Retinal pigment epithelial cell (primary cell): ENCODE measurements around the gene COQ4.

Experiments used
- DNase-seq: peaks from one replicate; pipeline ENCODE4 v3.0.0-alpha.2; 2010; ENCODE audit warnings: low read depth
- H3K4me3 ChIP-seq: 2 replicates; pipeline ENCODE4 v1.5.1; 2011; ENCODE audit warnings: mild to moderate bottlenecking, low read length, control low read depth, moderate library complexity
- CTCF ChIP-seq: conservative IDR thresholded peaks from 2 replicates; pipeline ENCODE4 v1.5.1; 2011; ENCODE audit warnings: low read depth, low read length, control low read depth, inconsistent platforms

Gene COQ4

GRCh38 chr9:128321879-128322403, 698 bp upstream of the COQ4 start:
- TF ChIP-seq CTCF = no peak
- peak overlapping the region; percentile 93 for H3K4me3 ChIP-seq
- no peak for DNase-seq

- no peak for DNase-seq
- H3K4me3 ChIP-seq = peak overlapping the region; percentile 93
- TF ChIP-seq CTCF = no peak
Measured at GRCh38 chr9:128323212-128323730, 632 bp downstream of the COQ4 start.

- DNase-seq = no peak
- no peak for TF ChIP-seq CTCF
- peak overlapping the region; percentile 93 for H3K4me3 ChIP-seq
Measured at GRCh38 chr9:128323791-128324190, 1.2 kb downstream of the COQ4 start.

- no peak for TF ChIP-seq CTCF
- H3K4me3 ChIP-seq = no peak overlapping the region
- no peak for DNase-seq
Measured at GRCh38 chr9:128324401-128324800, 1.8 kb downstream of the COQ4 start.

- TF ChIP-seq CTCF = no peak
- no peak for DNase-seq
- H3K4me3 ChIP-seq = no peak overlapping the region
Measured at GRCh38 chr9:128325629-128326028, 3.0 kb downstream of the COQ4 start.

- H3K4me3 ChIP-seq = no peak overlapping the region
- no peak for DNase-seq
- TF ChIP-seq CTCF = no peak
Measured at GRCh38 chr9:128333451-128333869, 10.8 kb downstream of the COQ4 start.

GRCh38 chr9:128335161-128335560, 12.5 kb downstream of the COQ4 start:
- TF ChIP-seq CTCF = no peak
- DNase-seq = no peak
- H3K4me3 ChIP-seq = no peak overlapping the region
